Endometrial microvascular endothelial cells (primary cell): Measurements from ENCODE around the gene ZNF135. TPM values are rescaled to one million over a fixed set of nuclear protein-coding genes. Genes with fewer than 3 reads are reported as not detected.

Experiments used
- total RNA-seq: library from RNA; depleted of rRNA; stranded (reverse); fragments of >200 nt; gene quantifications from one replicate; pipeline ENCODE4 v1.2.3, GENCODE V29; 2015; ENCODE audit errors: inconsistent ontology term

Gene ZNF135
- total RNA-seq, 1 donor from 2014 or later: not detected

Other genes with a start within 250 kb of the ZNF135 start
- gene ZNF552, start 244.4 kb upstream of the ZNF135 start, total RNA-seq: 3.4 TPM
- gene ZNF587B, start 229.0 kb upstream of the ZNF135 start, total RNA-seq: 7.4 TPM
- 35.4 TPM for gene ZNF587, start 209.4 kb upstream of the ZNF135 start, total RNA-seq
- 1.7 TPM for gene ZNF814, start 170.2 kb upstream of the ZNF135 start, total RNA-seq
- gene ZNF417, start 142.7 kb upstream of the ZNF135 start, total RNA-seq: 4.8 TPM
- under 0.01 TPM for gene ZNF418, start 123.9 kb upstream of the ZNF135 start, total RNA-seq
- 0.84 TPM for gene ZNF256, start 111.6 kb upstream of the ZNF135 start, total RNA-seq
- not detected for gene C19orf18, start 84.7 kb upstream of the ZNF135 start, total RNA-seq
- 11.5 TPM for gene ZNF606, start 56.5 kb upstream of the ZNF135 start, total RNA-seq
- not detected for gene ZSCAN1, start 25.3 kb upstream of the ZNF135 start, total RNA-seq
- 4.8 TPM for gene ZSCAN18, start 38.9 kb downstream of the ZNF135 start, total RNA-seq
- gene ZNF329, start 91.5 kb downstream of the ZNF135 start, total RNA-seq: 7.2 TPM
- 13.9 TPM for gene ZNF274, start 123.8 kb downstream of the ZNF135 start, total RNA-seq
- gene ZNF544, start 169.6 kb downstream of the ZNF135 start, total RNA-seq: 59.2 TPM
- gene ZNF8, start 219.7 kb downstream of the ZNF135 start, total RNA-seq: 2.9 TPM
- 44.8 TPM for gene ERVK3-1, start 246.1 kb downstream of the ZNF135 start, total RNA-seq